K562 (cell line): ENCODE data around the gene ISG20. TPM values are rescaled to one million over a fixed set of nuclear protein-coding genes. Genes with fewer than 3 reads are reported as not detected.
A peak's percentile ranks its signal among the peaks of the same experiment; 100 is the strongest.

Experiments
- ETS1 ChIP-seq: conservative IDR thresholded peaks from 2 replicates; pipeline ENCODE4 v1.6.1; 2011; ENCODE audit warnings: low read depth, mild to moderate bottlenecking, low read length; ENCODE audit not compliant: control insufficient read depth
- NR4A1 ChIP-seq, 2 experiments: fragments of 250-450 bp in 1 of 2; fragments of 450-650 bp in 1 of 2; sonication (Bioruptor Pico) in 1 of 2; IDR thresholded peaks; 2 replicates each; pipeline versions ENCODE4 v1.4.0 to v1.6.1; 2016 to 2020; ENCODE audit warnings: mild to moderate bottlenecking in 2 of 2, missing compliant biosample characterization in 1 of 2, missing genetic modification characterization in 1 of 2, moderate library complexity in 1 of 2
- ZBTB40 ChIP-seq, 2 experiments: fragments of 450-650 bp in 1 of 2; sonication (generic) in 1 of 2; formaldehyde crosslinking in 1 of 2; IDR thresholded peaks; 2 replicates each; pipeline versions ENCODE4 v1.7.1 to v1.9.0; 2016 to 2022; ENCODE audit warnings: inconsistent platforms in 1 of 2, mild to moderate bottlenecking in 1 of 2, missing genetic modification reagents in 1 of 2
- ZNF263 ChIP-seq: sonication (generic); formaldehyde crosslinking; IDR thresholded peaks from 2 replicates; pipeline ENCODE4 v1.8.0; 2022; ENCODE audit warnings: mild to moderate bottlenecking, missing genetic modification reagents, borderline replicate concordance
- ZNF407 ChIP-seq: fragments of 450-650 bp; IDR thresholded peaks from 2 replicates; pipeline ENCODE4 v1.6.1; 2016; ENCODE audit warnings: low read depth
- polyA plus RNA-seq, 8 experiments: library from polyadenylated mRNA; depleted of rRNA in 4 of 8; stranded (reverse) in 5 of 8; unstranded in 3 of 8; fragments of >200 nt; fragmentation: Nextera tagmentation in 2 of 8; fragmentation: Illumina TruSeq in 1 of 8; extraction: Ambion mirVana in 2 of 8; extraction: Trizol in 1 of 8; gene quantifications; 2 replicates each; pipeline versions ENCODE4 v1.2.1 to v1.2.3, GENCODE V29; 2011 to 2014; ENCODE audit warnings: inconsistent platforms in 1 of 8, missing spikeins in 1 of 8
- total RNA-seq, 7 experiments: library from RNA; depleted of rRNA in 6 of 7; stranded (reverse); fragments of >200 nt in 6 of 7; fragmentation: Illumina TruSeq in 2 of 7; extraction: Trizol in 2 of 7; gene quantifications; 2 replicates each; pipeline versions ENCODE4 v1.2.1 to v1.2.3, GENCODE V29; 2011 to 2021; ENCODE audit warnings: low replicate concordance in 1 of 7

ISG20 gene
- total and polyA plus RNA-seq, 9 of the 15 experiments (the other 6 are each of a cell fraction or from before 2014, with no cell fraction given) = 0.06 to 2.1 (median 1.00) TPM

- TF ChIP-seq ZBTB40 (IDR thresholded peaks at IDR 0.05) = no peak
- TF ChIP-seq ZBTB40 (CRISPR knock-in tag; IDR thresholded peaks at IDR 0.05) = no peak
- TF ChIP-seq ETS1 = peak; percentile 43; the same call in 1 of the 2 replicates
- TF ChIP-seq ZNF407 = no peak
- no peak for TF ChIP-seq NR4A1 (CRISPR knock-in tag; IDR thresholded peaks at IDR 0.05)
- TF ChIP-seq NR4A1 (tag; IDR thresholded peaks at IDR 0.05) = 0 out of 2 replicates have a peak, but pooled peaks have one; percentile 26
- TF ChIP-seq ZNF263 (CRISPR knock-in tag) = peak; percentile 34; the same call in 1 of the 2 replicates
Measured at GRCh38 chr15:88605189-88606069, 33.4 kb upstream of the ISG20 start (continued).
